NCI-H510A treated with DMSO at 0.1 percent for 48 hours (cell line): Measurements from ENCODE around the gene ZNF567.
"Not testable (repeated sequence)": the region's sequence is repeated elsewhere in the genome, so short reads cannot be mapped to it uniquely, and the experiment has no call there.

Experiments
- DNase-seq: peaks from one replicate; lab custom pipeline; 2025; lab: John Stamatoyannopoulos, UW

Gene ZNF567

GRCh38 chr19:36687214-36688056, at the start of gene ZNF567:
ZNF567 (plus strand) TSS chr19:36687612; CDS start chr19:36694868, 7,256 bp downstream.
- peak; percentile 93 for DNase-seq

- no peak for DNase-seq
Measured at GRCh38 chr19:36638862-36639510, 48.4 kb upstream of the ZNF567 start.

GRCh38 chr19:36646746-36647145, 40.7 kb upstream of the ZNF567 start:
- no peak for DNase-seq

- no peak for DNase-seq
Measured at GRCh38 chr19:36652958-36653357, 34.5 kb upstream of the ZNF567 start.

- DNase-seq = no peak
Measured at GRCh38 chr19:36665832-36666231, 21.6 kb upstream of the ZNF567 start.

- DNase-seq = no peak
Measured at GRCh38 chr19:36668646-36669045, 18.8 kb upstream of the ZNF567 start.

- DNase-seq = no peak
Measured at GRCh38 chr19:36672368-36672767, 15.0 kb upstream of the ZNF567 start.

GRCh38 chr19:36674201-36674600, 13.2 kb upstream of the ZNF567 start:
- DNase-seq = no peak

- no peak for DNase-seq
Measured at GRCh38 chr19:36679455-36679854, 8.0 kb upstream of the ZNF567 start.

GRCh38 chr19:36685835-36686234, 1.6 kb upstream of the ZNF567 start:
- no peak for DNase-seq

- DNase-seq = peak; percentile 37
Measured at GRCh38 chr19:36686365-36687213, 823 bp upstream of the ZNF567 start.

- no peak for DNase-seq
Measured at GRCh38 chr19:36688058-36688457, 646 bp downstream of the ZNF567 start.

GRCh38 chr19:36707134-36707533, 19.7 kb downstream of the ZNF567 start:
- DNase-seq = no peak

GRCh38 chr19:36709423-36709822, 22.0 kb downstream of the ZNF567 start:
- DNase-seq = no peak

- no peak for DNase-seq
Measured at GRCh38 chr19:36719687-36720556, 32.5 kb downstream of the ZNF567 start.

GRCh38 chr19:36736166-36736565, 48.8 kb downstream of the ZNF567 start:
- not testable (repeated sequence) for DNase-seq

- no peak for DNase-seq
Measured at GRCh38 chr19:36745870-36746269, 58.5 kb downstream of the ZNF567 start.

GRCh38 chr19:36747750-36748149, 60.3 kb downstream of the ZNF567 start:
- no peak for DNase-seq

GRCh38 chr19:36748431-36749275, 61.2 kb downstream of the ZNF567 start:
- no peak for DNase-seq

GRCh38 chr19:36749613-36750012, 62.2 kb downstream of the ZNF567 start:
- not testable (repeated sequence) for DNase-seq
